ENCODE data around the gene DOHH.

- TF ChIP-seq CTCF (IDR thresholded peaks at IDR 0.05) = no peak
- TF ChIP-seq POLR2A (IDR thresholded peaks at IDR 0.05; ENCODE audit: low read depth) = no peak
- TF ChIP-seq EP300 (IDR thresholded peaks at IDR 0.05) = no peak
- no peak for TF ChIP-seq POLR2AphosphoS5 (IDR thresholded peaks at IDR 0.05)
These were observed 31.8 kb upstream of the DOHH start for GRCh38 chr19:3532154-3532786.

Data from esophagus muscularis mucosa (tissue), 4 donors.